Esophagus (tissue), 2 donors: ENCODE results near the gene CENPB. TPM values are rescaled to one million over a fixed set of nuclear protein-coding genes. Genes with fewer than 3 reads are reported as not detected.
A peak's percentile ranks its signal among the peaks of the same experiment; 100 is the strongest.

Experiments used
- H3K27ac ChIP-seq, 2 donors: one replicate each; pipeline ENCODE4 v1.5.1; 2013; ENCODE audit warnings: low read depth in 2 of 2, mild to moderate bottlenecking in 2 of 2, inconsistent platforms in 1 of 2, low read length in 1 of 2, moderate library complexity in 1 of 2
- H3K27me3 ChIP-seq, 2 donors: one replicate each; pipeline ENCODE4 v1.6.1; 2013; ENCODE audit warnings: low read length in 2 of 2, control low read depth in 1 of 2, mild to moderate bottlenecking in 1 of 2; ENCODE audit not compliant: insufficient read depth in 2 of 2, control insufficient read depth in 1 of 2
- H3K36me3 ChIP-seq, 2 donors: one replicate each; pipeline ENCODE4 v1.6.1; 2013; ENCODE audit warnings: low read length in 1 of 2; ENCODE audit not compliant: control insufficient read depth in 2 of 2, insufficient read depth in 2 of 2
- H3K4me1 ChIP-seq, 2 donors: one replicate each; pipeline ENCODE4 v1.6.1; 2013; ENCODE audit warnings: low read length in 1 of 2; ENCODE audit not compliant: control insufficient read depth in 2 of 2, insufficient read depth in 2 of 2
- H3K4me3 ChIP-seq, 2 donors: one replicate each; pipeline ENCODE4 v1.5.1; 2013; ENCODE audit warnings: low read length in 2 of 2, mild to moderate bottlenecking in 2 of 2, low read depth in 1 of 2, moderate library complexity in 1 of 2
- H3K9me3 ChIP-seq, 2 donors: one replicate each; pipeline ENCODE4 v1.6.1; 2013; ENCODE audit warnings: mild to moderate bottlenecking in 2 of 2, low read depth in 1 of 2, low read length in 1 of 2, moderate library complexity in 1 of 2; ENCODE audit not compliant: control insufficient read depth in 2 of 2, insufficient read depth in 1 of 2
- WGBS, 2 donors: extraction: QIAGEN DNeasy Blood & Tissue Kit; methylation state at CpG; one replicate each; pipeline ENCODE4 v1.1.7; 2013; 5-methylcytosine and 5-hydroxymethylcytosine counted together
- polyA plus RNA-seq, 2 donors: library from polyadenylated mRNA; stranded (reverse); fragments of 200-250 nt; gene quantifications; one replicate each; pipeline ENCODE4 v1.2.3, GENCODE V29; 2013
- donor health status: healthy with polysubstance abuse.
- donor health status: Bipolar disorder and iron deficiency.

Gene CENPB
- polyA plus RNA-seq, 2 donors: 33.3 to 43.4 TPM

DNA sequence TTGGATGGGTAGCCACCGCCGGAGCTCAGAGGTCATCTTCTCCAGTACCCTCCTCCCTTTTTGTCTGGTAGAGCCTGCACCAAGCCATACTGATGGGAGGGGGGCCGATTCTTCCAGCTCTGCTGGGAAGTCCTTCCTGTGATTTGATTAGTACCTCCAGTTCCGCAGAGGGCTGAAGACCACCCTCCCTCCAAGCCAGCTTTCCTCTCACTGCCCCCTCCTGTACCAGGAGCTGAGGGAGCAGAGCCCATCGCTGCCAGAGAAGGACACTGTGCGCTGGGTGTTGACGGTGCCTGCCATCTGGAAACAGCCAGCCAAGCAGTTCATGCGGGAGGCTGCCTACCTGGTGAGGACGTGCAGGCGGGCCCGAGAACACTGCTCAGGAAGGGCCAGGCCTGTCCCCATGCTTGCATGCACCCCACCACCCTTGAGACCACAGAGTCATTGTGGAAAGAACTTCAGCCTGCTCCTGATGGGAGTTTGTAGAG lies 40.8 kb downstream of the CENPB start:
- 77 to 78% methylated on average over 11 of the region's 11 CpGs for WGBS, 2 donors

GRCh38 chr20:3744806-3745685 lies 41.5 kb downstream of the CENPB start:
- no peaks in the 10 kb centered on the region for H3K36me3 ChIP-seq
- WGBS, 2 donors: 29 to 40% methylated on average over 45 of the region's 45 CpGs
- no peaks in the 10 kb centered on the region for H3K9me3 ChIP-seq
- H3K27me3 ChIP-seq: no peaks in the 10 kb centered on the region
- H3K4me1 ChIP-seq: peaks cover under 1 to 10% of the 10 kb centered on the region in 2 donors
- no peak overlapping the region for H3K27ac ChIP-seq
- H3K4me3 ChIP-seq: peak overlapping the region in 1 of 2 donors; percentile 3

More for the DNA sequence above, 40.8 kb downstream of the CENPB start:
- H3K27ac ChIP-seq: no peak overlapping the region
- no peak overlapping the region for H3K4me3 ChIP-seq
- H3K9me3 ChIP-seq: no peaks in the 10 kb centered on the region
- no peaks in the 10 kb centered on the region for H3K36me3 ChIP-seq
- peaks cover 0 to 3% of the 10 kb centered on the region in 2 donors for H3K27me3 ChIP-seq
- peaks cover 4 to 12% of the 10 kb centered on the region in 2 donors for H3K4me1 ChIP-seq

DNA sequence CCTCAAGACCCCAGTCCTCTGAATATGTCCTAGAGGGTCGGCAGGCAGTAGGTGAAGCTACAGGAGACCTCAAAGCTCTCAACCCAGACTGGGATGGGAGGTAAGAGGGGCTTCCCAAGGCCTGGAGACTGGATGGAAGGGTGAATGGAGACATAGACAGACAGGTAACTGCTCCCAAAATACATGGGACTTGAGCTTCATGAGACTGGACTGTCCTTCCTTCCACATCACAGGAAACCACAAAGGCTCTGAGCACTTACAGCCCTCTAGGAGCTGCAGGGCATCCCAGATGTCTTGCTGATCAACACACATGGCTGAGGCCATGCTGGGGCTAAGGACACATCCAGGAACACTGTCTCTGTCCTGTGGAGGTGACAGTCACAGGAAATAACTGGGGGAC lies 42.5 kb downstream of the CENPB start:
- no peaks in the 10 kb centered on the region for H3K36me3 ChIP-seq
- H3K27ac ChIP-seq: no peak overlapping the region
- H3K27me3 ChIP-seq: no peaks in the 10 kb centered on the region
- H3K9me3 ChIP-seq: no peaks in the 10 kb centered on the region
- 87 to 88% methylated on average over 1 of the region's 1 CpG for WGBS, 2 donors
- no peak overlapping the region for H3K4me3 ChIP-seq
- H3K4me1 ChIP-seq: peaks cover 0 to 4% of the 10 kb centered on the region in 2 donors

DNA sequence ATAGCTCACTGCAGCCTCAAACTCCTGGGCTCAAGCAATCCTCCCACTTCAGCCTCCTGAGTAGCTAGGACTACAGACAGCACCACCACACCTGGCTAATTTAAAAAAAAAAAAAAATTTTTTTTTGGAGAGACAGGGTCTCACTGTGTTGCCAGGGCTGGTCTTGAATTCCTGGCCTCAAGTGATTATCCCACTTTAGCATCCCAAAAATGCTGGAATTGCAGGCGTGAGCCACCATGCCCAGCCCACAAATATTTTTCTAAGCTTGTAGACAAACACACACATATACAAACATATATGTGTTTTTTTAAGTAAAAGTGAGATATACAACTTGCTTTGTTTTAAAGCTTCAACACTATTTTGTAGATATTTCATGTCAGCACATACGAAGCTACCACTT lies 43.3 kb downstream of the CENPB start:
- Histone ChIP-seq H3K4me3 (no peak overlapping the region), H3K9me3 (no peaks in the 10 kb centered on the region), H3K4me1 (peaks cover 0 to 6% of the 10 kb centered on the region in 2 donors), H3K27me3 (no peaks in the 10 kb centered on the region), H3K36me3 (no peaks in the 10 kb centered on the region), H3K27ac (no peak overlapping the region)
- 71 to 90% methylated on average over 2 of the region's 2 CpGs for WGBS, 2 donors

DNA sequence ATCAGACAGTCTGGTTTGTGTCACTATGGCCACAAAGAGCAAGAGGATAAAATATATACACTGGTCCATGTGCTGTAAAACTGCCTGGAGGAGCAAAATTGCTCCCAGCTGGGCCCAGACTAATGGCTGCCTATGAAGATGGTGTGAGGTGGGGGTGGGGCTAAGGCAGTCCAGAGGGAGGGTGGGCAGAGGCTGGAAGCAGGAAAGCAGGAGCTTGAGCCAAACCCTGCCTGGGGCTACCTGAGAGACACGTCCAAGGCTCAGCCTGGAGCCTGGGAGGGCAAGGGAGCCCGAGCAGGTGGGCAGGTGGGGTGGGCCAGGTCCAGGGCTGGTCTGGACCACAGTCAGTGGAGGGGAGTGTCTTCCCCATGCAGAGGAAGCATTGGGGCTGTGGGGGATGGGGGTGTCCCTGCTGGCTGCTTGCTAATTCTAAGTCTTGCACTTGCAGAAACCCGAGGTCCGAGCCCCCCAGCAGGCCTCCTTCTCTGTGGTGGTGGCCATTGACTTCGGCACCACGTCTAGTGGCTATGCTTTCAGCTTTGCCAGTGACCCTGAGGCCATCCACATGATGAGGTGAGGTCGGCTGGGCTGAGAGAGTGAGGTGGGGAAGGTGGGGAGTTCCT lies 44.6 kb downstream of the CENPB start:
- no peak overlapping the region for H3K4me3 ChIP-seq
- no peaks in the 10 kb centered on the region for H3K27me3 ChIP-seq
- no peaks in the 10 kb centered on the region for H3K36me3 ChIP-seq
- 69 to 72% methylated on average over 7 of the region's 7 CpGs for WGBS, 2 donors
- H3K4me1 ChIP-seq: peaks cover 0 to 6% of the 10 kb centered on the region in 2 donors
- H3K9me3 ChIP-seq: no peaks in the 10 kb centered on the region
- no peak overlapping the region for H3K27ac ChIP-seq

DNA sequence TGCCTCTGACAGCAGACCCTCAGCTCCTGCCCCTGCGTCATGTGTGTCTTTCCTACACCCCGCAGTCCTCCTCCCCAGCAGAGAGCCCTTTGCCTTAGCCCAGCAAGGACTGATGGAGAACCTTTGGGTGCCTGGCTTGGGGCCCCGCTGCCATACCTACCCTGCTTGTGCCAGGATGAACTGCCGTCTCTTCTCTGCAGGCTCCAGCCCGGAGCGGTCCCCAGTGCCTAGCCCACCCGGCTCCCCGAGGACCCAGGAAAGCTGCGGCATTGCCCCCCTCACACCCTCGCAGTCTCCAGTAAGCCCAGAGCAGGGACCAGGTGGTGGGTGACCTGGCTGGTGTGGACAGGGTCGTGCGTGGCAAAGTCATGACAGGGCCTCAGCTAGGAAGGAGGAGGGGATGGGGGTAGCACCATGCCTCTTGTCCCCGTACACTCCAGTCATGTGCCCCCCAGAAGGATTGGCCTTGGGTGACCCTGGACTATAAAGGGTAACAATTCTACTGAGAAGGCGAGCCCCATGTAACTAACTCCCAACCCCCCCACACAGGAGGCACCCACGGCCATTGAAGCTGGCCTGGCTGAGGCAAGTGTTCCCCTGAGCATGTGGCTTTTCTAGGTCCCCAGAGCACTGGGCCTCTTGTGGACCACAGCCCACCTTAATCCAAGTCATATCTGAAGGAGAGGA lies 45.8 kb downstream of the CENPB start:
- no peak overlapping the region for H3K4me3 ChIP-seq
- peaks cover 0 to 6% of the 10 kb centered on the region in 2 donors for H3K4me1 ChIP-seq
- H3K27ac ChIP-seq: no peak overlapping the region
- no peaks in the 10 kb centered on the region for H3K9me3 ChIP-seq
- 93% methylated on average over 15 of the region's 15 CpGs for whole genome bisulfite sequencing, 2 donors
- H3K27me3 ChIP-seq: no peaks in the 10 kb centered on the region
- no peaks in the 10 kb centered on the region for H3K36me3 ChIP-seq

DNA sequence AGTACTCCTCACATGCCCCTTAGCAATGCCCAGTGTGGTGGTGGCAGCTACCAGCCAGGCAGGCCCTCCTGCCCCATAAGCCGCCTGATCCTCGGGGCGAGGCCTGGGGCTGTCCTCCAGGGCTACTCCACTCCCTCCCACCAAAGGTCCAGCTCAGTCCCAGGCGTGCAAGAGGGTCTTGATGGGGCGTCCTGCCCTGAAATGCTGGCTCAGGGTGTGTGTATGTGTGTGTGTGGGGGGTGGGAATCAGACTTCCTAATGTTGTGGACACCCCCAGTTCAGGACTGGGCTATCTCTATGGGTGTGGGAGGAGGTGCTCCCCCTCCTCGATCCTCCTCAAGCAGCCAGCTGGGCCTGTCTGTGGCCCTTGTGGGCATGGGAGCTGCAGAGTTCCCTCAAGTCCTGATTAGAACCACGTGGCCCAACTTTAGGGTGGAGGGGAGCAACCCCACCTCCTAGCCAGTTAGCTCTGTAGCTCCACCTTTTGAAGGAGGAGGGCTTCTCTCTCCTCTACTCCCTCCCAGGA lies 46.6 kb downstream of the CENPB start:
- H3K27ac ChIP-seq: peak overlapping the region in 1 of 2 donors; percentile 4
- no peaks in the 10 kb centered on the region for H3K27me3 ChIP-seq
- H3K4me1 ChIP-seq: peaks cover 0 to 6% of the 10 kb centered on the region in 2 donors
- 75 to 79% methylated on average over 6 to 7 of the region's 7 CpGs for WGBS, 2 donors
- no peaks in the 10 kb centered on the region for H3K36me3 ChIP-seq
- H3K4me3 ChIP-seq: no peak overlapping the region
- H3K9me3 ChIP-seq: no peaks in the 10 kb centered on the region

GRCh38 chr20:3739054-3739925 lies 47.2 kb downstream of the CENPB start:
- WGBS, 2 donors: 79 to 80% methylated on average over 19 of the region's 19 CpGs
- Histone ChIP-seq H3K4me3 (no peak overlapping the region), H3K27ac (peak overlapping the region; percentile 4 to 32), H3K9me3 (no peaks in the 10 kb centered on the region), H3K27me3 (no peaks in the 10 kb centered on the region), H3K36me3 (no peaks in the 10 kb centered on the region), H3K4me1 (peaks cover 0 to 4% of the 10 kb centered on the region in 2 donors)
